ENCODE results near the gene IRF2BPL. TPM values are rescaled to one million over a fixed set of nuclear protein-coding genes. Genes with fewer than 3 reads are reported as not detected.
A peak's percentile ranks its signal among the peaks of the same experiment; 100 is the strongest.

Gene IRF2BPL
- polyA plus RNA-seq, 1 donor (not counting 4 experiments of a cell fraction or from before 2014, with no cell fraction given), result 5.6 TPM

DNA sequence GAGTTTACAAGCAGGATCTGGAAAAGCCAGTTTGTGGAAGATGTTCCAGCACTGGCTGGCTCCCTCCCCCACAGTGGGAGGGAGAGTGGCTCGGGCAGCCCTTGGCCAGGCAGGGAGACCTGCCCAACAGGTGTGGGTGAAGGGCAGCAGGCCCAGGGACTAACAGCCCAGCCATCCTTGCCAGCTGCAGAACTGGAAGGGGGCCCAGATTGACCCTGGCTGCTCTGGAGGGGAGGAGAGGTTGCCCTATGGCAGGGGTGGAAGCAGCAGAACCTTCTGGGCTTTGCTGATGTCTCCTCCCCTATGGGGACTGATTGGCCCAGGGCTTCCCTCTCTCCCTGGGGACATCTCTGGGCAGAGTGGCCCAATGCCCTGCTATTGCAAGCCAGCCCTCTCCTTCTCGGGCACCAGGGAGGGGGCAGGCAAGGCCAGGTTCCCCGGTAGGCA lies 20.5 kb downstream of the IRF2BPL start:
- peak overlapping the region in 1 of 3 experiments; percentile 39 for H3K4me3 ChIP-seq (ENCODE audit: control insufficient read depth in 2 of 3, extremely low read depth in 1 of 3, insufficient read depth in 2 of 3, low read depth in 1 of 3, low read length in 3 of 3)
- H3K27ac ChIP-seq (ENCODE audit: control insufficient read depth, insufficient read depth, low read length), result peak overlapping the region; percentile 79
- TF ChIP-seq, protein P1, sequence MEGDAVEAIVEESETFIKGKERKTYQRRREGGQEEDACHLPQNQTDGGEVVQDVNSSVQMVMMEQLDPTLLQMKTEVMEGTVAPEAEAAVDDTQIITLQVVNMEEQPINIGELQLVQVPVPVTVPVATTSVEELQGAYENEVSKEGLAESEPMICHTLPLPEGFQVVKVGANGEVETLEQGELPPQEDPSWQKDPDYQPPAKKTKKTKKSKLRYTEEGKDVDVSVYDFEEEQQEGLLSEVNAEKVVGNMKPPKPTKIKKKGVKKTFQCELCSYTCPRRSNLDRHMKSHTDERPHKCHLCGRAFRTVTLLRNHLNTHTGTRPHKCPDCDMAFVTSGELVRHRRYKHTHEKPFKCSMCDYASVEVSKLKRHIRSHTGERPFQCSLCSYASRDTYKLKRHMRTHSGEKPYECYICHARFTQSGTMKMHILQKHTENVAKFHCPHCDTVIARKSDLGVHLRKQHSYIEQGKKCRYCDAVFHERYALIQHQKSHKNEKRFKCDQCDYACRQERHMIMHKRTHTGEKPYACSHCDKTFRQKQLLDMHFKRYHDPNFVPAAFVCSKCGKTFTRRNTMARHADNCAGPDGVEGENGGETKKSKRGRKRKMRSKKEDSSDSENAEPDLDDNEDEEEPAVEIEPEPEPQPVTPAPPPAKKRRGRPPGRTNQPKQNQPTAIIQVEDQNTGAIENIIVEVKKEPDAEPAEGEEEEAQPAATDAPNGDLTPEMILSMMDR (optimal IDR thresholded peaks at IDR 0.05 in 1 of 3, IDR thresholded peaks at IDR 0.05 in 1 of 3, conservative IDR thresholded peaks at IDR 0.05 in 1 of 3; ENCODE audit: extremely low read depth in 1 of 3, insufficient read depth in 2 of 3, low read length in 3 of 3), result no peak
- TF ChIP-seq EZH2 (IDR thresholded peaks at IDR 0.05; ENCODE audit: low read length), result no peak
- dilution Hi-C loops (cut with MboI; ENCODE audit: extremely low pct_ligation_motif_present, low sequenced_read_pairs), result no loop called here
- H3K4me2 ChIP-seq (ENCODE audit: control insufficient read depth, extremely low read depth, insufficient read depth, low read depth, low read length), result peak overlapping the region; percentile 79
- H3K9me3 ChIP-seq (ENCODE audit: control insufficient read depth, low read depth, low read length), result no peaks in the 10 kb centered on the region
- no peaks in the 10 kb centered on the region for H4K20me1 ChIP-seq (ENCODE audit: control insufficient read depth, extremely low read depth, insufficient read depth, low read length)
- no peaks in the 10 kb centered on the region for H3K9me1 ChIP-seq (ENCODE audit: control insufficient read depth, extremely low read depth, insufficient read depth, low read length)
- H3K9ac ChIP-seq (ENCODE audit: control insufficient read depth, extremely low read depth, insufficient read depth, low read length), result peak overlapping the region; percentile 48
- peak overlapping the region; percentile 5 for H2AFZ ChIP-seq (ENCODE audit: control insufficient read depth, low read length)
- H3K79me2 ChIP-seq (ENCODE audit: control insufficient read depth, insufficient read depth, low read length), result no peaks in the 10 kb centered on the region
- DNase-seq (ENCODE audit: low read depth, low spot score), result no peak
- FAIRE-seq, result peak; percentile 73
- peaks cover 46% of the 10 kb centered on the region for H3K4me1 ChIP-seq (ENCODE audit: control insufficient read depth, extremely low read depth, insufficient read depth, low read length)
- H3K27me3 ChIP-seq (ENCODE audit: control insufficient read depth, extremely low read depth, insufficient read depth, low read length), result no peaks in the 10 kb centered on the region
- no peaks in the 10 kb centered on the region for H3K36me3 ChIP-seq (ENCODE audit: control insufficient read depth in 2 of 2, extremely low read depth in 1 of 2, insufficient read depth in 2 of 2, low read length in 2 of 2)

DNA sequence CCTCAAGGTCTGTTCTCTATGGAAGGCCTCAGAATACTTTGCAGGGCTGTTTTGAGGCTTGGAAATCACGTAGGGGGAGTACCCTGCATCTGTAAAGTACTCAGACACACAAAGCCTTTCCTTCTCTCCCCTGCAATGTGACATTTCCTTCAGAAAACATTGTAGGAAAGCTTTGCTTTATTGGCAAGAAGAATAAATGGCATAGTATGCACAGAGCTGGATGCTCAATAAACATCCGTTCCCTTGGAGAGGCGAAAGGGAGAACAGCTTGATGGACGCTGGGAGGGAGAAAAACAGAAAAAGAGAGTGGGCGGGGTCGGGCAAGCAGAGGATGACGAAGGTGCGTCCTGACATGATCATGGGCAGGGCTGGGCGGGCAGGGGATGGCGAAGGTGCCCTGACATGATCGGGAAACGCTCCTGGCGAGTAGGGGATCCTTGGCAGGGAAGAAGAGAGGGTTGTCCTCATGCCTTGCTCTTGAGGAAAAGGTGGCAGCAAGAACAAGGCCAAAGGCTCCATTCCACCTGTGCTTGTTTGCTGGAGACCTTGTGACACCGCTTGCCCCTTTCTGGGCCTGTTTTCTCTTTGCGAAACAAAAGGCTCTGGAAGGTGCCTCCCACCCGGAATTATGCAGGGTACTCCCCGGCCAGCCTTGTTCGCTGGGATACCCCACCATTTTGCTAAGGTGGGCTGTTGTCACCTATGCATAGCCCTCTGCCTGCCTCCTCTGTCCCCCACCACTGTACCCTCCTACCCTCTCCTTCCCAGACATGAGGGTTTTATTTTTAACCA lies 21.1 kb downstream of the IRF2BPL start:
- dilution Hi-C loops (cut with MboI; ENCODE audit: extremely low pct_ligation_motif_present, low sequenced_read_pairs), result no loop called here
- no peaks in the 10 kb centered on the region for H3K79me2 ChIP-seq (ENCODE audit: control insufficient read depth, insufficient read depth, low read length)
- H3K27ac ChIP-seq (ENCODE audit: control insufficient read depth, insufficient read depth, low read length), result peak overlapping the region; percentile 79
- H3K36me3 ChIP-seq (ENCODE audit: control insufficient read depth in 2 of 2, extremely low read depth in 1 of 2, insufficient read depth in 2 of 2, low read length in 2 of 2), result no peaks in the 10 kb centered on the region
- H3K4me3 ChIP-seq (ENCODE audit: control insufficient read depth in 2 of 3, extremely low read depth in 1 of 3, insufficient read depth in 2 of 3, low read depth in 1 of 3, low read length in 3 of 3), result peak overlapping the region in 1 of 3 experiments; percentile 39
- FAIRE-seq (peak; percentile 83), DNase-seq (ENCODE audit: low read depth, low spot score) (no peak)
- peak overlapping the region; percentile 59 for H2AFZ ChIP-seq (ENCODE audit: control insufficient read depth, low read length)
- H3K9ac ChIP-seq (ENCODE audit: control insufficient read depth, extremely low read depth, insufficient read depth, low read length), result peak overlapping the region; percentile 48
- TF ChIP-seq, protein P1 (optimal IDR thresholded peaks at IDR 0.05 in 1 of 3, IDR thresholded peaks at IDR 0.05 in 1 of 3, conservative IDR thresholded peaks at IDR 0.05 in 1 of 3; ENCODE audit: extremely low read depth in 1 of 3, insufficient read depth in 2 of 3, low read length in 3 of 3), result no peak
- no peak for TF ChIP-seq EZH2 (IDR thresholded peaks at IDR 0.05; ENCODE audit: low read length)
- H3K4me1 ChIP-seq (ENCODE audit: control insufficient read depth, extremely low read depth, insufficient read depth, low read length), result peaks cover 46% of the 10 kb centered on the region
- H3K9me3 ChIP-seq (ENCODE audit: control insufficient read depth, low read depth, low read length), result no peaks in the 10 kb centered on the region
- peak overlapping the region; percentile 79 for H3K4me2 ChIP-seq (ENCODE audit: control insufficient read depth, extremely low read depth, insufficient read depth, low read depth, low read length)
- no peaks in the 10 kb centered on the region for H3K27me3 ChIP-seq (ENCODE audit: control insufficient read depth, extremely low read depth, insufficient read depth, low read length)
- H4K20me1 ChIP-seq (ENCODE audit: control insufficient read depth, extremely low read depth, insufficient read depth, low read length), result no peaks in the 10 kb centered on the region
- no peaks in the 10 kb centered on the region for H3K9me1 ChIP-seq (ENCODE audit: control insufficient read depth, extremely low read depth, insufficient read depth, low read length)
